KBM-7 (cell line): Measurements from ENCODE around the gene LZTR1.
"Not testable (repeated sequence)": the region's sequence is repeated elsewhere in the genome, so short reads cannot be mapped to it uniquely, and the experiment has no call there.

Experiments used
- DNase-seq: peaks from one replicate; pipeline ENCODE4 v3.0.0-alpha.2; 2015
- in situ Hi-C: fragments of 300-500 bp; cut with MboI; formaldehyde crosslinking; loops from 2 replicates; pipeline ENCODE4 v1.14.3; 2020; ENCODE audit warnings: low sequenced_read_pairs, low pct_unique_long_range_greater_than_20kb, mixed read lengths

Gene LZTR1

GRCh38 chr22:21026783-21027692 is 44.9 kb downstream of the LZTR1 start:
- in situ Hi-C loops, result no loop called here
- DNase-seq, result no peak

GRCh38 chr22:21028277-21029251 is 46.5 kb downstream of the LZTR1 start:
- no peak for DNase-seq
- in situ Hi-C loops, result no loop called here

DNA sequence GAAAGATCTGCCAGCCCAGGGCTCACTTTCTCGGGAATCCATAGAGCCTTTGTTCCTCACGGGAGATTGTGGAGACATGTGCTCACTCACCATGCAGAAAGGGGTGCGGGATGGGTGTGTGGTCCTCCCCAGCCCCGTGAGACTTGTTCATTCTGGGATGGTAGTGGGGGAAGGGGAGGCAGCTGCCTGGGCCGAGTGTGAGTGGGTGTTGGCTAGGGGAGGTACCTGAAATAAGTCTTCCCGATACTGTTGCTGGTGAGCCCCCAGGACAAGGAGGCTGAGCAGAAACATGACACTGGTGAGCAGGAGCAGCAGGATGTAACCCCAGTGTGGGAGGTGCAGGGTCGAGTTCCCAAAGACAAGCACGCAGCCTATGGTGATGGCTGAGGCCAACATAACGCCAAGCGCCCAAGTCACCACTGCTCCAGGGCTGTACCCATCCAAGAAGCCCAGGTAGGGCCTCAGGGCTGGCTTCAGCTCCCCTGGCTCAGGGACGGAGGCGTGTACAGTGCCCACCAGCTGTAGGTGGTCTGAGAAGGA is 47.5 kb downstream of the LZTR1 start:
- in situ Hi-C loops, result no loop called here
- no peak for DNase-seq

GRCh38 chr22:21030032-21030431 is 47.9 kb downstream of the LZTR1 start:
- no peak for DNase-seq
- in situ Hi-C loops, result no loop called here

DNA sequence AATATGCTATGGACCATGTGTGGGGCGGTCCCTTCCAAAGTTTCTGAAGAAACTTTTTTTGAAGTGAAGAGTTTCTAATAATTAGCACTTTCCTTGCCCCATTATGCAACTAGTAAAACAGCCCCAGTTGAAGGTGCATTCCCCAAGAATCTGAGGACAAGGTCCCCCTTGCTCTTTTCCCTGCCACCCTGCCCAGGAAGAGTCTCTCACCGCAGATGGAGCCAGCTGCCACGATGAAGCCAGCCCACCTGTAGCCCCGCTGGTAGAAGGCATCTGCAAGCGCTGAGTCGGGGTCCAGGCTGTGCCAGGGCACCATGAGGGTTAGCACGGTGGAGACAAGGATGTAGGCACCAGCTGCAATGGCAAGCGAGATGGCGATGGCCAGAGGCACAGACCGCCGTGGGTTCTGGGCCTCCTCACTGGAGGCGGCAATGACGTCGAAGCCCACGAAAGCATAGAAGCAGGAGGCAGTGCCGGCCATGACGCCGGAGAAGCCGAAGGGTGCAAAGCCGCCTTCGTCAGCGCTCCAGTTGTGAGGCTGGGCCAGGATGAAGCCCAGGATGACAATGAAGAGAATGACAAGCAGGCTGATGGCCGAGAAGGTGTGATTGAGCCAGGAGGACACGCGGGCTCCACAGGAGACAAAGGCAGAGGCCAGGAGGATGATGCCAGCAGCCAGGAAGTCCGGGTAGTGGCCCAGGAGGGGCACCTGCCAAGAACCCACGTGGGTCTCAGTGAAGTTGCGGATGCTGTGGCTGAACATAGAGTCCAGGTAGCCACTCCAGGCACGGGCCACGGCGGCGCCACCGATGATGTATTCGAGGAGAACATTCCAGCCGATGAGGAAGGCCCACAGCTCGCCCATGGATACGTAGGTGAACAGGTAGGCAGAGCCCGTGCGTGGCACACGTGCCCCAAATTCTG is 48.8 kb downstream of the LZTR1 start:
- in situ Hi-C loops, result no loop called here
- no peak for DNase-seq

DNA sequence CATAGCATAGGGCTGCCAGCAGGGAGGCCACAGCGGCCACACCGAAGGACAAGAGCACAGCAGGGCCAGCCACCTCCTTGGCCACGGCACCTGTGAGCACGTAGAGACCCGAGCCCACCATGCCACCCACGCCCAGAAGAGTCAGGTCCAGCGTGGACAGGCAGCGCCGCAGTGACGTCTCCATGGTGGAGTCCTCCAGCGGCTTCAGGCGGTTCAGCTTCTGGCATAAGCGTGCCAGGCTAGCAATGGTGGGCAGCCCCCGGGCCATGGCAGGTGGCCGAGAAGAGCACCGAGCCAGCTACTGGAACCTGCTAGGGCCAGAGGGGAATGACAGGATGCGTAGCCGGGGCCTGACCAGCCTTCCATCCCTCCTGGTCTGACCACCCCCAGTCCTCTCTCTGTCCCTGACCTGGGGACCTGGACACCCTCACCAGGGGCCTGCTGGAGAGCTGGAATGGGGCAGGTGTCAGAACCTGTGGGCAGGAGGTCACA is 49.5 kb downstream of the LZTR1 start:
- in situ Hi-C loops, result no loop called here
- DNase-seq, result no peak

GRCh38 chr22:21032037-21032867 is 50.2 kb downstream of the LZTR1 start, which contains the start of gene SLC7A4:
TSS of gene SLC7A4 (minus strand) at chr22:21032561. CDS start at chr22:21031812, 749 bp downstream.
- in situ Hi-C loops, result no loop called here
- no peak for DNase-seq

DNA sequence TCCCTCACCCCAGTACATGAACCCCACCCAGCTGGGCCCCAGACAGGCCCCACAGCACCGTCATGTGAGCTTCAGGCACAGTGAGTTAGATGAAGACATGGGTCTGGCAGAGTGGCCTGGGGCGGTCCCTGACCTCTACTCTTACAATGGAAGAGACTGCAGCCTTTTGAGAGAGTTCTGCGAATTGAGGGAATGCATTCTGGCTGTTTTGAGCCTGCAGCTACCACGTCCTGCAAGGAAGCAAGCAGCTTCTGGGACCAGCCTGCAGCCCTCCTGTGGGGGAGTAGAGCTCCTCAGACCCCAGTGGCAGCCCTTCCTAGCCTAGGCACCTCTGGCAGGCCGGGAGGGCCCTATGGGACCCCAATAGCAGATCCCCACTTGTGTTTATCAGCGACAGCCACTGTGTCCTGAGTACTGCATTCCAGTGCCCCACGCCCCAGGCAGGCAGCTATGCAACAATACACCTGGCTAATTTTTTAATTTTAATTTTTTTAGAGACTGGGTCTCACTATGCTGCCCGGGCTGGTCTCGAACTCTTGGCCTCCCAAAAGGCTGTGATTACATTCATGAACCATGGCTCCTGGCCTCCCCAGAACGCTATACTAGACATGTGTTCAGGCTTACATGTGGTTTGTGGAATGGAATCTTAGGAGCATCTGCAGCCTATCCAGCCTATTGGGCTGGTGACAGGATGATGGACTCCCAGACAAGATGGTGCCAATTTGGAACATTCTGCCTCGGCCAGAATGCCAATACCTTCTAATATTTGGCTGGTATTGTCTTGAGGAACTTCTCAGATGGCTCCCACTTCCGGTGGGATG is 51.0 kb downstream of the LZTR1 start:
- DNase-seq, result no peak

GRCh38 chr22:21033895-21034294 is 51.8 kb downstream of the LZTR1 start:
- DNase-seq, result no peak
- in situ Hi-C loops, result no loop called here

More for the DNA sequence above, 51.0 kb downstream of the LZTR1 start:
- in situ Hi-C loops, result no loop called here

DNA sequence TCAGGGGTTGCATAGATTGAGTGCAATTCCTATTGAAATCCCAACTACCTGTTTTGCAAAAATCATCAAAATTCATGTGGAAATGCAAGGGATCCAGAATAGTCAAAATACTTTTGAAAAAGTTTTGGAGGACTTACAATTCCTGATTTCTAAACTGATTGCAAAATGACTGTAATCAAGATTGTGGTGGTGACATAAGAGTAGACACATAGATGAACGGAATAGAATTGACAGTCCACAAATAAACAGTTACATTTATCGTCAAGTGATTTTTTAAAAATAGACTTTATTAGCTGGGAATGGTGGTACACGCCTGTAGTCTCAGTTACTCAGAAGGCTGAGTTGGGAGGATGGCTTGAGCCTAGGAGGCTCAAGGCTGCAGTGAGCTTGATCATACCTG is 52.9 kb downstream of the LZTR1 start:
- in situ Hi-C loops, result no loop called here

GRCh38 chr22:21038405-21038804 is 56.3 kb downstream of the LZTR1 start:
- DNase-seq, result no peak
- in situ Hi-C loops, result no loop called here

More for the DNA sequence above, 52.9 kb downstream of the LZTR1 start:
- DNase-seq, result no peak

DNA sequence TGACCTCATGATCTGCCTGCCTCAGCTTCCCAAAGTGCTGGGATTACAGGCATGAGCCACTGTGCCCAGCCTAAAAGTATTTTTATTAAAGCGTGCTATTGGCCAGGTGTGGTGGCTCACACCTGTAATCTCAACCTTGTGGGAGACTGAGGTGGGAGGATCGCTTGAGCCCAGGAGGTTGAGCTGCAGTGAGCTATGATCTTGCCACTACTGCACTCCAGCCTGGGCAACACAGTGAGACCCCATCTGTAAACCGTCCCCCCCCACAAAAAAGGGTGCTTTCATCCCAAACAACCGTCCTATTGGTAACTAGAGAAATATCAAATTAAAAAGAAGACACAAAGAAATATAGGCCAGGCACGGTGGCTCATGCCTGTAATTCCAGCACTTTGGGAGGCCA is 57.1 kb downstream of the LZTR1 start:
- DNase-seq, in situ Hi-C loops: not testable (repeated sequence)

DNA sequence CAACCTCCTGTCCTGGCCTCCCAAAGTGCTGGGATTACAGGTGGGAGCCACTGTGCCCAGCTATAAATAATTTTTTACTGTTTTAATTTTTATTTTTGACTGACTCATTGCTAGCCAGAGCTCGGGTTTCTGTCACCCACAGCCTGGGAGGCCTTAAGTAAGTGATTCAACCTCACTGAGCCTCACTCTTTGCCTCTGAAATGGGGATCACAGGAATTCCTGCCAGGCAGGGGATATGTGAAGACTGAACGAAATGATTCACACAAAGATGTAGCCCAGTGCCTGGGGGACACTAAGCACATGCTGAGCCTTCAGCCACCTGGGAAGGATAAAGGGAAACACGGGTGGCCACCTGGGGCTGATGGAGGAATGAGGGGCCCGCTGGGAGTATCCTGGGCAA is 59.8 kb downstream of the LZTR1 start:
- in situ Hi-C loops, result no loop called here
- DNase-seq, result no peak

- no peak for DNase-seq
- in situ Hi-C loops, result no loop called here
These were observed 61.1 kb downstream of the LZTR1 start for GRCh38 chr22:21042978-21043859.

- no peak for DNase-seq
- in situ Hi-C loops, result no loop called here
These were observed 61.9 kb downstream of the LZTR1 start for GRCh38 chr22:21043860-21044535.
